ENCODE results near the gene NELFA. TPM values are rescaled to one million over a fixed set of nuclear protein-coding genes. Genes with fewer than 3 reads are reported as not detected.

Gene NELFA
- total and polyA plus RNA-seq, 2 of the 4 experiments (the other 2 are of a cell fraction) = 4.3 to 21.9 TPM

DNA sequence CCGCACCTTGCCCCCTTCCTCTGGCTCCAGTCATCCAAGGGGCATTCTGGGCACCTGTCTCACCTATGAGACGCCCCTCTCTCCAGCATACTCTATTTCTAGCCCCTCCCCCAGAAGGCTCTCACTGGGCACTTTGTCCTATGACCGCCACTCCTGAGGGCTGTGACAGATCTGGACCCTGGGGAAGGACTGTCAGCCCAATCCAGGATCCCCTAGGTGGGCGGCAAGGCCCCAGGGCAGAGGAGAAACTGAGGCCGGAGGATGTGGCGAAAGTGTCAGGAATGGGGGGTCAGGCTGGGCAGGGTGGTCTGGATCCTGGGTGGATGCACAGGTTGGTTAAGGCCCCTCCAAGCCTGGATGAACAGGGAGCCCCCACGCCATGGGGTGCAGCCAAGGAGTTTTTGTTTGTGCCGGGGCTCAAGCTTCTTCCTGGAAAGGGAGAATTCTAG is 34.2 kb upstream of the NELFA start:
- POLR2A ChIA-PET (ENCODE audit: unreplicated experiment) = no interaction called here
- in situ Hi-C loops (cut with MboI; ENCODE audit: low sequenced_read_pairs) = no loop called here
- peak overlapping the region; percentile 48 for H2AK9ac ChIP-seq (replicated peaks; ENCODE audit: low read depth, low read length, poor library complexity)
- dilution Hi-C loops (cut with HindIII; ENCODE audit: low sequenced_read_pairs, unreplicated experiment) = no loop called here
- no peak overlapping the region for H3K14ac ChIP-seq (replicated peaks; ENCODE audit: low read depth, low read length)
- ATAC-seq (ENCODE audit: low read depth) (no peak), DNase-seq (no peak)
- H3K27ac ChIP-seq (ENCODE audit: insufficient read depth, low read length) = no peak overlapping the region
- no peaks in the 10 kb centered on the region for H4K20me1 ChIP-seq (ENCODE audit: insufficient read depth, low read length)
- no peak overlapping the region for H4K91ac ChIP-seq (ENCODE audit: insufficient read depth, low read depth, low read length)
- H2AFZ ChIP-seq (replicated peaks; ENCODE audit: low read length, poor library complexity) = no peak overlapping the region
- no peak overlapping the region for H3K56ac ChIP-seq (ENCODE audit: extremely low read depth, insufficient read depth, low read length)
- peak overlapping the region; percentile 25; the same call in 1 of the 2 replicates for H3K4me2 ChIP-seq (ENCODE audit: low read depth, low read length)
- TF ChIP-seq, protein P1, sequence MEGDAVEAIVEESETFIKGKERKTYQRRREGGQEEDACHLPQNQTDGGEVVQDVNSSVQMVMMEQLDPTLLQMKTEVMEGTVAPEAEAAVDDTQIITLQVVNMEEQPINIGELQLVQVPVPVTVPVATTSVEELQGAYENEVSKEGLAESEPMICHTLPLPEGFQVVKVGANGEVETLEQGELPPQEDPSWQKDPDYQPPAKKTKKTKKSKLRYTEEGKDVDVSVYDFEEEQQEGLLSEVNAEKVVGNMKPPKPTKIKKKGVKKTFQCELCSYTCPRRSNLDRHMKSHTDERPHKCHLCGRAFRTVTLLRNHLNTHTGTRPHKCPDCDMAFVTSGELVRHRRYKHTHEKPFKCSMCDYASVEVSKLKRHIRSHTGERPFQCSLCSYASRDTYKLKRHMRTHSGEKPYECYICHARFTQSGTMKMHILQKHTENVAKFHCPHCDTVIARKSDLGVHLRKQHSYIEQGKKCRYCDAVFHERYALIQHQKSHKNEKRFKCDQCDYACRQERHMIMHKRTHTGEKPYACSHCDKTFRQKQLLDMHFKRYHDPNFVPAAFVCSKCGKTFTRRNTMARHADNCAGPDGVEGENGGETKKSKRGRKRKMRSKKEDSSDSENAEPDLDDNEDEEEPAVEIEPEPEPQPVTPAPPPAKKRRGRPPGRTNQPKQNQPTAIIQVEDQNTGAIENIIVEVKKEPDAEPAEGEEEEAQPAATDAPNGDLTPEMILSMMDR (conservative IDR thresholded peaks at IDR 0.05; ENCODE audit: low read depth, low read length) = no peak
- TF ChIP-seq FOS (IDR thresholded peaks at IDR 0.05; ENCODE audit: low read depth, low read length) = no peak
- no peak for TF ChIP-seq CEBPB (IDR thresholded peaks at IDR 0.05; ENCODE audit: low read depth, low read length)
- no peak for TF ChIP-seq RFX5 (IDR thresholded peaks at IDR 0.05; ENCODE audit: low read depth, low read length)
- TF ChIP-seq SMC3 (IDR thresholded peaks at IDR 0.05; ENCODE audit: low read depth, low read length) = no peak
- no peak for TF ChIP-seq CHD1 (IDR thresholded peaks at IDR 0.05; ENCODE audit: low read depth, low read length)
- no peak for TF ChIP-seq POLR2A (IDR thresholded peaks at IDR 0.05; ENCODE audit: low read depth, low read length)
- TF ChIP-seq RCOR1 (IDR thresholded peaks at IDR 0.05; ENCODE audit: insufficient replicate concordance, low read length) = no peak
- no peak for TF ChIP-seq MAZ (IDR thresholded peaks at IDR 0.05; ENCODE audit: borderline replicate concordance, low read depth, low read length)
- no peak for TF ChIP-seq MXI1 (IDR thresholded peaks at IDR 0.05; ENCODE audit: borderline replicate concordance, low read depth, low read length)
- TF ChIP-seq RAD21 (IDR thresholded peaks at IDR 0.05; ENCODE audit: low read length) = no peak
- TF ChIP-seq BHLHE40 (IDR thresholded peaks at IDR 0.05; ENCODE audit: low read depth, low read length) = no peak
- TF ChIP-seq NFE2L2 (IDR thresholded peaks at IDR 0.05; ENCODE audit: low read depth, low read length) = no peak
- TF ChIP-seq, protein P2, sequence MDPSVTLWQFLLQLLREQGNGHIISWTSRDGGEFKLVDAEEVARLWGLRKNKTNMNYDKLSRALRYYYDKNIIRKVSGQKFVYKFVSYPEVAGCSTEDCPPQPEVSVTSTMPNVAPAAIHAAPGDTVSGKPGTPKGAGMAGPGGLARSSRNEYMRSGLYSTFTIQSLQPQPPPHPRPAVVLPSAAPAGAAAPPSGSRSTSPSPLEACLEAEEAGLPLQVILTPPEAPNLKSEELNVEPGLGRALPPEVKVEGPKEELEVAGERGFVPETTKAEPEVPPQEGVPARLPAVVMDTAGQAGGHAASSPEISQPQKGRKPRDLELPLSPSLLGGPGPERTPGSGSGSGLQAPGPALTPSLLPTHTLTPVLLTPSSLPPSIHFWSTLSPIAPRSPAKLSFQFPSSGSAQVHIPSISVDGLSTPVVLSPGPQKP (IDR thresholded peaks at IDR 0.05; ENCODE audit: borderline replicate concordance, low read depth, low read length) = no peak
- TF ChIP-seq MAFK (IDR thresholded peaks at IDR 0.05; ENCODE audit: low read depth, low read length) = no peak
- TF ChIP-seq, protein P3, sequence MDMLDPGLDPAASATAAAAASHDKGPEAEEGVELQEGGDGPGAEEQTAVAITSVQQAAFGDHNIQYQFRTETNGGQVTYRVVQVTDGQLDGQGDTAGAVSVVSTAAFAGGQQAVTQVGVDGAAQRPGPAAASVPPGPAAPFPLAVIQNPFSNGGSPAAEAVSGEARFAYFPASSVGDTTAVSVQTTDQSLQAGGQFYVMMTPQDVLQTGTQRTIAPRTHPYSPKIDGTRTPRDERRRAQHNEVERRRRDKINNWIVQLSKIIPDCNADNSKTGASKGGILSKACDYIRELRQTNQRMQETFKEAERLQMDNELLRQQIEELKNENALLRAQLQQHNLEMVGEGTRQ (IDR thresholded peaks at IDR 0.05; ENCODE audit: low read depth, low read length) = no peak
- no peak overlapping the region for H2BK120ac ChIP-seq (ENCODE audit: low read depth, low read length)
- intact Hi-C loops (cut with micrococcal nuclease) = no loop called here
- H3K79me1 ChIP-seq (ENCODE audit: low read depth in 1 of 2, low read length in 2 of 2) = 0 out of 4 replicates have a peak, but pooled peaks cover 0 to 7% of the 10 kb centered on the region in 2 experiments
- H4K5ac ChIP-seq (ENCODE audit: low read depth, low read length) = no peak overlapping the region
- no peak overlapping the region for H3K23ac ChIP-seq (ENCODE audit: low read depth, low read length)
- no peak overlapping the region for H2BK5ac ChIP-seq (ENCODE audit: low read depth, low read length, poor library complexity, severe bottlenecking)
- no peak overlapping the region; the same call in 1 of the 2 replicates for H3K4me3 ChIP-seq (ENCODE audit: insufficient read depth, low read depth, low read length)
- no peak overlapping the region for H2AK5ac ChIP-seq (ENCODE audit: low read depth, low read length)
- CTCF ChIA-PET = no interaction called here
- 89% methylated on average over 4 of the region's 8 CpGs; no CpG with 5 or more reads in 1 of the 2 experiments for WGBS, 2 experiments (ENCODE audit: extremely low coverage in 2 of 2, insufficient read length in 1 of 2)
- no peak overlapping the region for H3K9ac ChIP-seq (ENCODE audit: low read depth, low read length)
- no peak overlapping the region for H3K4ac ChIP-seq (ENCODE audit: low read depth, low read length)
- H3K4me1 ChIP-seq (ENCODE audit: control insufficient read depth, insufficient read depth, low read length) = no peaks in the 10 kb centered on the region; the same call in 1 of the 2 replicates
- no TSS peak for BruUV-seq (replicated peaks)
- peaks cover 21% of the 10 kb centered on the region for H3K27me3 ChIP-seq (ENCODE audit: control insufficient read depth, insufficient read depth, low read length)
- no peaks in the 10 kb centered on the region for H3K9me1 ChIP-seq (ENCODE audit: insufficient read depth, low read length)
- no peak overlapping the region for H2BK20ac ChIP-seq (ENCODE audit: low read depth, low read length)
- no peaks in the 10 kb centered on the region; the same call in 1 of the 2 replicates for H3K9me3 ChIP-seq (ENCODE audit: control insufficient read depth, insufficient read depth, low read length)
- no peak overlapping the region for H3K18ac ChIP-seq (ENCODE audit: low read depth, low read length)
- H4K8ac ChIP-seq (ENCODE audit: low read depth in 2 of 2, low read length in 2 of 2) = no peak overlapping the region
- no peak overlapping the region for H2BK15ac ChIP-seq (ENCODE audit: low read depth, low read length)
- peaks cover 2% of the 10 kb centered on the region; the same call in 1 of the 2 replicates for H3K36me3 ChIP-seq (ENCODE audit: control insufficient read depth, insufficient read depth, low read length)
